ENCODE data around the gene SLC5A1. TPM values are rescaled to one million over a fixed set of nuclear protein-coding genes. Genes with fewer than 3 reads are reported as not detected.

SLC5A1 gene
- total and polyA plus RNA-seq, 2 of the 8 experiments (the other 6 are each of a cell fraction or from before 2014, with no cell fraction given), result 0.06 TPM; not detected in 1

DNA sequence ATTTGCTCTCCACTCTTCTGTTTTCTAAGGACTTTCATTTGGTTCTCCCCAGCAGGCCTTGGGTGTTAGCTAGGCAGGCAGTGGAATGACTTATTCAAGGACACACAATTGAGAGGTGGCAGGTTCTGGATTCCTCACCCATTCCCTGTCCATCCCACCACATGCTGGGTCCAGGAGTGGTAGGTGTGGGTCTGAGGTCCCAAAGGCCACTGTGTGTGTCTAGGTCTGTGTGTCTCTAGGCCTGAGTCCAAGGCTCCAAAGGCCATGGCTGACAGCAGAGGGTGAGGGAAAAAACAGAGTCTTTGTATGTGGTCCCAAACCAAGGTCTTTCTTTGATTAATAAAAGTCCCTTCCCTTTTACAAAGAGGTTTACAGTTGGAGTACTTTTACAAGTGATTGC is 40.8 kb downstream of the SLC5A1 start:
- Histone ChIP-seq H4K91ac (replicated peaks; ENCODE audit: insufficient read length, low read length) (no peak overlapping the region), H3K4me2 (ENCODE audit: insufficient read depth in 1 of 2, low read depth in 2 of 2, low read length in 2 of 2) (no peak overlapping the region), H3K4me1 (replicated peaks in 1 of 4; ENCODE audit: control insufficient read depth in 3 of 4, insufficient read depth in 4 of 4, low read length in 3 of 4) (no peaks in the 10 kb centered on the region), H3K27ac (ENCODE audit: low read depth, low read length) (no peak overlapping the region), H3K79me2 (ENCODE audit: control insufficient read depth in 1 of 2, insufficient read depth in 2 of 2, low read length in 2 of 2) (no peaks in the 10 kb centered on the region), H2BK15ac (ENCODE audit: low read length) (no peak overlapping the region), H2BK5ac (ENCODE audit: low read depth, low read length) (no peak overlapping the region), H3K23me2 (ENCODE audit: low read depth, low read length) (no peaks in the 10 kb centered on the region), H2BK12ac (ENCODE audit: low read depth, low read length) (no peak overlapping the region), H2AK5ac (ENCODE audit: low read depth, low read length) (no peak overlapping the region), H3K4me3 (ENCODE audit: extremely low read depth in 1 of 4, insufficient read depth in 2 of 4, low read depth in 3 of 4, low read length in 4 of 4) (no peak overlapping the region), H3K36me3 (ENCODE audit: control insufficient read depth in 2 of 4, insufficient read depth in 4 of 4, low read length in 3 of 4) (no peaks in the 10 kb centered on the region), H3K9ac (replicated peaks in 1 of 4; ENCODE audit: extremely low read depth in 1 of 4, low read depth in 3 of 4, low read length in 3 of 4) (no peak overlapping the region), H3K27me3 (replicated peaks in 1 of 4; ENCODE audit: control insufficient read depth in 3 of 4, extremely low read depth in 1 of 4, insufficient read depth in 3 of 4, low read length in 3 of 4) (0 out of 7 replicates have a peak, but pooled peaks cover 0 to 2% (median 0%) of the 10 kb centered on the region in 4 experiments), H4K20me1 (replicated peaks in 1 of 2; ENCODE audit: control insufficient read depth in 1 of 2, insufficient read depth in 2 of 2, low read length in 2 of 2) (no peaks in the 10 kb centered on the region), H4K8ac (ENCODE audit: extremely low read depth, insufficient read depth, low read length) (no peak overlapping the region), H3K9me3 (ENCODE audit: insufficient read depth in 2 of 2, low read depth in 1 of 2, low read length in 1 of 2) (no peaks in the 10 kb centered on the region), H2BK20ac (ENCODE audit: low read length) (no peak overlapping the region), H2AFZ (ENCODE audit: low read length) (no peak overlapping the region), H3K56ac (replicated peaks; ENCODE audit: insufficient read length, low read depth, low read length) (no peak overlapping the region), H3K23ac (ENCODE audit: insufficient read length) (no peak overlapping the region), H2BK120ac (replicated peaks; ENCODE audit: low read depth, low read length) (no peak overlapping the region), H3K18ac (ENCODE audit: extremely low read depth, low read length) (no peak overlapping the region), H3K14ac (ENCODE audit: insufficient read length) (no peak overlapping the region), H3K79me1 (ENCODE audit: low read depth, low read length) (no peaks in the 10 kb centered on the region), H3K4ac (replicated peaks; ENCODE audit: insufficient read length, low read depth, low read length) (no peak overlapping the region), H4K5ac (ENCODE audit: insufficient read length, low read depth, low read length) (no peak overlapping the region)
- ChIA-PET CTCF (ENCODE audit: partially characterized antibody) (interaction anchor here (1.5 to 12.1 kb wide), 4 partner anchors 13 to 183 kb away, joined by 5 to 243 read pairs (median 18); no protein-coding TSS in a partner anchor), POLR2A (ENCODE audit: partially characterized antibody) (no interaction called here)
- TF ChIP-seq SRF (IDR thresholded peaks at IDR 0.05; ENCODE audit: low read depth, low read length), result no peak
- no peak for TF ChIP-seq NANOG (IDR thresholded peaks at IDR 0.05; ENCODE audit: insufficient read depth, low read depth, low read length, poor library complexity, severe bottlenecking)
- no peak for FAIRE-seq
- DNase-seq (ENCODE audit: low read depth in 1 of 2, low spot score in 2 of 2), result no peak

Measured in H1 (cell line).